ENCODE measurements around the gene KRT37.
A peak's percentile ranks its signal among the peaks of the same experiment; 100 is the strongest.

Gene KRT37

GRCh38 chr17:41452281-41452680 is 27.9 kb upstream of the KRT37 start:
- no peak overlapping the region for H3K4ac ChIP-seq (ENCODE audit: low read depth, low read length)
- no peak overlapping the region for H3K27ac ChIP-seq (ENCODE audit: low read depth, low read length)
- no peak for DNase-seq
- H3K36me3 ChIP-seq (ENCODE audit: control insufficient read depth, insufficient read depth, low read length), result no peaks in the 10 kb centered on the region
- no peaks in the 10 kb centered on the region for H3K79me1 ChIP-seq (ENCODE audit: low read length)
- H3K18ac ChIP-seq (ENCODE audit: low read length), result no peak overlapping the region
- no peak overlapping the region for H2BK5ac ChIP-seq (ENCODE audit: low read length)
- no peak overlapping the region for H3K4me3 ChIP-seq (ENCODE audit: low read length)
- no peak overlapping the region for H3K4me2 ChIP-seq (ENCODE audit: low read length)
- H2AK5ac ChIP-seq (ENCODE audit: low read length), result no peak overlapping the region
- no peak overlapping the region for H3K23ac ChIP-seq (ENCODE audit: low read length)
- H3K56ac ChIP-seq (ENCODE audit: low read length), result no peak overlapping the region
- no peaks in the 10 kb centered on the region for H3K79me2 ChIP-seq (ENCODE audit: control insufficient read depth, insufficient read depth, low read length)
- H3K9ac ChIP-seq (ENCODE audit: low read length), result no peak overlapping the region
- H4K8ac ChIP-seq (ENCODE audit: low read depth, low read length), result no peak overlapping the region
- H3K4me1 ChIP-seq (ENCODE audit: control insufficient read depth, low read depth, low read length), result no peaks in the 10 kb centered on the region
- no CpG with 5 or more reads among the region's 4 CpGs for WGBS (ENCODE audit: extremely low coverage, insufficient coverage, low lambda C conversion rate)
- H2BK120ac ChIP-seq (ENCODE audit: low read depth, low read length), result no peak overlapping the region
- H3K27me3 ChIP-seq (ENCODE audit: insufficient read depth, low read length, poor library complexity), result no peaks in the 10 kb centered on the region
- no peak overlapping the region for H2BK15ac ChIP-seq (replicated peaks; ENCODE audit: low read depth)
- H4K5ac ChIP-seq (ENCODE audit: low read length), result no peak overlapping the region

GRCh38 chr17:41451154-41451728 is 26.9 kb upstream of the KRT37 start:
- WGBS (ENCODE audit: extremely low coverage, insufficient coverage, low lambda C conversion rate), result no CpG with 5 or more reads among the region's 2 CpGs

DNA sequence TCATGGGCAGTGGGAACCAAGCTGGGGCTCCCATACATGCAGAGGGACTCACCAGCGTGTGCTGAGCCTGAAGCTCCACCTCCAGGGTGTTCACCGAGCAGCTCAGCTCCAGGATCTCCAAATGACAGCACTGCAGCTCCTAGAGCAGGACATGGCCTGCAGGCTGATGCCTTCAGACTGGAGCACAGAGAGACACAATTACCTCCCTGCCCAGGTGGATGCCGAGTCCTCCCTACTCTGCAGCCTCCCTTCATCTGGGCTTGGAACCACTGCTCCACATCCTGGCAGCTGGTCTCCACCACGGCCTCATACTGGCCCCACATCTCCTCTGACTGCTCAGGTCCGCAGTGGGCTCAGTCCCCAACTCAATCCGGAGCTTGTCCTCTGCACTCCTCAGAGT is 24.6 kb upstream of the KRT37 start:
- no peak overlapping the region for H2BK120ac ChIP-seq (ENCODE audit: low read depth, low read length)
- H3K79me1 ChIP-seq (ENCODE audit: low read length), result no peaks in the 10 kb centered on the region
- no peak overlapping the region for H3K23ac ChIP-seq (ENCODE audit: low read length)
- no peak overlapping the region for H3K9ac ChIP-seq (ENCODE audit: low read length)
- no peaks in the 10 kb centered on the region for H3K36me3 ChIP-seq (ENCODE audit: control insufficient read depth, insufficient read depth, low read length)
- no peak overlapping the region for H3K4ac ChIP-seq (ENCODE audit: low read depth, low read length)
- no peaks in the 10 kb centered on the region for H3K79me2 ChIP-seq (ENCODE audit: control insufficient read depth, insufficient read depth, low read length)
- no peaks in the 10 kb centered on the region for H3K27me3 ChIP-seq (ENCODE audit: insufficient read depth, low read length, poor library complexity)
- no peak overlapping the region for H2BK15ac ChIP-seq (replicated peaks; ENCODE audit: low read depth)
- H2BK5ac ChIP-seq (ENCODE audit: low read length), result no peak overlapping the region
- no peaks in the 10 kb centered on the region for H3K4me1 ChIP-seq (ENCODE audit: control insufficient read depth, low read depth, low read length)
- no peak for DNase-seq
- WGBS (ENCODE audit: extremely low coverage, insufficient coverage, low lambda C conversion rate), result no CpG with 5 or more reads among the region's 6 CpGs
- no peak overlapping the region for H3K56ac ChIP-seq (ENCODE audit: low read length)
- no peak overlapping the region for H3K27ac ChIP-seq (ENCODE audit: low read depth, low read length)
- H2AK5ac ChIP-seq (ENCODE audit: low read length), result no peak overlapping the region
- no peak overlapping the region for H4K5ac ChIP-seq (ENCODE audit: low read length)
- H3K18ac ChIP-seq (ENCODE audit: low read length), result no peak overlapping the region
- H3K4me2 ChIP-seq (ENCODE audit: low read length), result no peak overlapping the region
- H4K8ac ChIP-seq (ENCODE audit: low read depth, low read length), result no peak overlapping the region
- no peak overlapping the region for H3K4me3 ChIP-seq (ENCODE audit: low read length)

More at GRCh38 chr17:41451154-41451728, 26.9 kb upstream of the KRT37 start:
- no peak overlapping the region for H3K56ac ChIP-seq (ENCODE audit: low read length)
- H2BK120ac ChIP-seq (ENCODE audit: low read depth, low read length), result no peak overlapping the region
- no peaks in the 10 kb centered on the region for H3K79me1 ChIP-seq (ENCODE audit: low read length)
- H4K5ac ChIP-seq (ENCODE audit: low read length), result no peak overlapping the region
- H3K79me2 ChIP-seq (ENCODE audit: control insufficient read depth, insufficient read depth, low read length), result no peaks in the 10 kb centered on the region
- no peak overlapping the region for H3K27ac ChIP-seq (ENCODE audit: low read depth, low read length)
- no peak overlapping the region for H2AK5ac ChIP-seq (ENCODE audit: low read length)
- DNase-seq, result no peak
- H3K27me3 ChIP-seq (ENCODE audit: insufficient read depth, low read length, poor library complexity), result no peaks in the 10 kb centered on the region
- no peak overlapping the region for H2BK15ac ChIP-seq (replicated peaks; ENCODE audit: low read depth)
- H3K4me3 ChIP-seq (ENCODE audit: low read length), result peak overlapping the region; percentile 12
- no peak overlapping the region for H3K4ac ChIP-seq (ENCODE audit: low read depth, low read length)
- no peak overlapping the region for H3K9ac ChIP-seq (ENCODE audit: low read length)
- no peak overlapping the region for H4K8ac ChIP-seq (ENCODE audit: low read depth, low read length)
- H3K23ac ChIP-seq (ENCODE audit: low read length), result no peak overlapping the region
- no peak overlapping the region for H2BK5ac ChIP-seq (ENCODE audit: low read length)
- H3K4me1 ChIP-seq (ENCODE audit: control insufficient read depth, low read depth, low read length), result no peaks in the 10 kb centered on the region
- no peak overlapping the region for H3K4me2 ChIP-seq (ENCODE audit: low read length)
- H3K18ac ChIP-seq (ENCODE audit: low read length), result no peak overlapping the region
- H3K36me3 ChIP-seq (ENCODE audit: control insufficient read depth, insufficient read depth, low read length), result no peaks in the 10 kb centered on the region

GRCh38 chr17:41448506-41448905 is 24.1 kb upstream of the KRT37 start:
- WGBS (ENCODE audit: extremely low coverage, insufficient coverage, low lambda C conversion rate), result no CpG with 5 or more reads among the region's 2 CpGs

DNA sequence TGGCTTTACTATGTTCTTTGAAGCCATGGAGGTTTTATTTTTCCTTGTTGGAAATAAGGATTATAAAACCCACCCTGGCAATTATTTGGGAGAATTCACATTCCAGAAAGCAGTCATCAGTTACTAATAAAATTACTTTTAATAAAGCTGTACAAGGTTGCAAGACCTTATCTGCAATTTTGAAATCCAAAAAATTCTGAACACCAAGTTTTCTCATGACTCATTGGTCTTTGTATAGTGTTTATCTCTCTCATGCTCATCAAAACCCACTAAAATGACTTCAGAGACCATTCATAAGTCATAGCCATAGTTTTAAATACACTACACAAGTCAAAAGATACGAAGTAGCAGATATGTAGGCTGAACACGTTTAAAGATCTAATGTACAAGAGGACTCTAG is 22.4 kb upstream of the KRT37 start:
- H3K4ac ChIP-seq (ENCODE audit: low read depth, low read length), result no peak overlapping the region
- H2BK120ac ChIP-seq (ENCODE audit: low read depth, low read length), result no peak overlapping the region
- H2BK5ac ChIP-seq (ENCODE audit: low read length), result no peak overlapping the region
- H3K36me3 ChIP-seq (ENCODE audit: control insufficient read depth, insufficient read depth, low read length), result no peaks in the 10 kb centered on the region
- no peak overlapping the region for H3K18ac ChIP-seq (ENCODE audit: low read length)
- no peak overlapping the region for H3K23ac ChIP-seq (ENCODE audit: low read length)
- H4K8ac ChIP-seq (ENCODE audit: low read depth, low read length), result no peak overlapping the region
- H3K4me2 ChIP-seq (ENCODE audit: low read length), result no peak overlapping the region
- no peak overlapping the region for H3K4me3 ChIP-seq (ENCODE audit: low read length)
- no peak overlapping the region for H3K56ac ChIP-seq (ENCODE audit: low read length)
- no peak overlapping the region for H2BK15ac ChIP-seq (replicated peaks; ENCODE audit: low read depth)
- H3K4me1 ChIP-seq (ENCODE audit: control insufficient read depth, low read depth, low read length), result no peaks in the 10 kb centered on the region
- no peak for DNase-seq
- no CpG with 5 or more reads among the region's 2 CpGs for WGBS (ENCODE audit: extremely low coverage, insufficient coverage, low lambda C conversion rate)
- no peak overlapping the region for H2AK5ac ChIP-seq (ENCODE audit: low read length)
- H3K79me1 ChIP-seq (ENCODE audit: low read length), result no peaks in the 10 kb centered on the region
- H3K9ac ChIP-seq (ENCODE audit: low read length), result no peak overlapping the region
- H3K27ac ChIP-seq (ENCODE audit: low read depth, low read length), result no peak overlapping the region
- no peaks in the 10 kb centered on the region for H3K27me3 ChIP-seq (ENCODE audit: insufficient read depth, low read length, poor library complexity)
- H4K5ac ChIP-seq (ENCODE audit: low read length), result no peak overlapping the region
- no peaks in the 10 kb centered on the region for H3K79me2 ChIP-seq (ENCODE audit: control insufficient read depth, insufficient read depth, low read length)

More at GRCh38 chr17:41448506-41448905, 24.1 kb upstream of the KRT37 start:
- Histone ChIP-seq H3K79me1 (ENCODE audit: low read length) (no peaks in the 10 kb centered on the region), H3K4me3 (ENCODE audit: low read length) (no peak overlapping the region), H3K36me3 (ENCODE audit: control insufficient read depth, insufficient read depth, low read length) (no peaks in the 10 kb centered on the region), H4K5ac (ENCODE audit: low read length) (no peak overlapping the region), H3K23ac (ENCODE audit: low read length) (no peak overlapping the region), H3K27ac (ENCODE audit: low read depth, low read length) (no peak overlapping the region), H3K18ac (ENCODE audit: low read length) (no peak overlapping the region), H2BK15ac (replicated peaks; ENCODE audit: low read depth) (no peak overlapping the region), H3K4ac (ENCODE audit: low read depth, low read length) (no peak overlapping the region), H3K79me2 (ENCODE audit: control insufficient read depth, insufficient read depth, low read length) (no peaks in the 10 kb centered on the region), H3K56ac (ENCODE audit: low read length) (no peak overlapping the region), H2BK120ac (ENCODE audit: low read depth, low read length) (no peak overlapping the region), H2BK5ac (ENCODE audit: low read length) (no peak overlapping the region), H4K8ac (ENCODE audit: low read depth, low read length) (no peak overlapping the region), H3K4me2 (ENCODE audit: low read length) (no peak overlapping the region), H3K9ac (ENCODE audit: low read length) (no peak overlapping the region), H2AK5ac (ENCODE audit: low read length) (no peak overlapping the region), H3K4me1 (ENCODE audit: control insufficient read depth, low read depth, low read length) (no peaks in the 10 kb centered on the region), H3K27me3 (ENCODE audit: insufficient read depth, low read length, poor library complexity) (no peaks in the 10 kb centered on the region)
- no peak for DNase-seq

- Histone ChIP-seq H2BK120ac (ENCODE audit: low read depth, low read length) (no peak overlapping the region), H4K8ac (ENCODE audit: low read depth, low read length) (no peak overlapping the region), H3K36me3 (ENCODE audit: control insufficient read depth, insufficient read depth, low read length) (no peaks in the 10 kb centered on the region), H3K27ac (ENCODE audit: low read depth, low read length) (no peak overlapping the region), H3K4me1 (ENCODE audit: control insufficient read depth, low read depth, low read length) (no peaks in the 10 kb centered on the region), H3K4me3 (ENCODE audit: low read length) (no peak overlapping the region), H3K18ac (ENCODE audit: low read length) (no peak overlapping the region), H3K79me2 (ENCODE audit: control insufficient read depth, insufficient read depth, low read length) (no peaks in the 10 kb centered on the region), H2BK15ac (replicated peaks; ENCODE audit: low read depth) (no peak overlapping the region), H3K9ac (ENCODE audit: low read length) (no peak overlapping the region), H3K79me1 (ENCODE audit: low read length) (no peaks in the 10 kb centered on the region), H2AK5ac (ENCODE audit: low read length) (no peak overlapping the region), H3K56ac (ENCODE audit: low read length) (no peak overlapping the region), H2BK5ac (ENCODE audit: low read length) (no peak overlapping the region), H3K27me3 (ENCODE audit: insufficient read depth, low read length, poor library complexity) (no peaks in the 10 kb centered on the region), H4K5ac (ENCODE audit: low read length) (no peak overlapping the region), H3K4ac (ENCODE audit: low read depth, low read length) (no peak overlapping the region), H3K4me2 (ENCODE audit: low read length) (no peak overlapping the region), H3K23ac (ENCODE audit: low read length) (no peak overlapping the region)
- no CpG with 5 or more reads among the region's 3 CpGs for WGBS (ENCODE audit: extremely low coverage, insufficient coverage, low lambda C conversion rate)
- DNase-seq, result no peak
Observed at GRCh38 chr17:41444640-41445039, 20.3 kb upstream of the KRT37 start.

Measured in mesendoderm (in vitro differentiated cells).